Neural cell (in vitro differentiated cells): ENCODE data around the gene TRABD2B. TPM values are rescaled to one million over a fixed set of nuclear protein-coding genes. Genes with fewer than 3 reads are reported as not detected.

Source experiments
- H2AFZ ChIP-seq: fragments of 200-600, 300-800 bp; sonication (generic), shearing (Covaris generic); 2 replicates; pipeline ENCODE4 v1.6.0; 2014; ENCODE audit warnings: low read depth, mild to moderate bottlenecking, antibody characterized with exemption, low read length, moderate library complexity
- H3F3A ChIP-seq: fragments of 200-600 bp; shearing (Covaris generic); 2 replicates; pipeline ENCODE4 v1.6.1; 2016; ENCODE audit warnings: mild to moderate bottlenecking, moderate library complexity, mixed read lengths, antibody characterized with exemption, low read length; ENCODE audit not compliant: insufficient read depth, poor library complexity, severe bottlenecking
- H3K27ac ChIP-seq: fragments of 200-600, 300-800 bp; sonication (generic), shearing (Covaris generic); 2 replicates; pipeline ENCODE4 v1.5.1; 2014; ENCODE audit warnings: mild to moderate bottlenecking, low read length, moderate library complexity
- H3K27me3 ChIP-seq: fragments of 300-800, 200-600 bp; sonication (generic), shearing (Covaris generic); 2 replicates; pipeline ENCODE4 v1.6.0; 2014; ENCODE audit warnings: mild to moderate bottlenecking, low read depth, low read length, moderate library complexity; ENCODE audit not compliant: insufficient read depth
- H3K36me3 ChIP-seq: fragments of 300-800, 200-600 bp; sonication (generic), shearing (Covaris generic); 2 replicates; pipeline ENCODE4 v1.5.1; 2014; ENCODE audit warnings: mild to moderate bottlenecking, antibody characterized with exemption, low read length, moderate library complexity; ENCODE audit not compliant: insufficient read depth
- H3K4me2 ChIP-seq: fragments of 300-800, 200-600 bp; sonication (generic), shearing (Covaris generic); 2 replicates; pipeline ENCODE4 v1.6.0; 2014; ENCODE audit warnings: mild to moderate bottlenecking, low read length
- H3K4me3 ChIP-seq: fragments of 300-800, 200-600 bp; sonication (generic), shearing (Covaris generic); 2 replicates; pipeline ENCODE4 v1.5.1; 2014; ENCODE audit warnings: mild to moderate bottlenecking, low read length, moderate library complexity
- H3K79me2 ChIP-seq: fragments of 200-600 bp; shearing (Covaris generic); replicated peaks from 2 replicates; pipeline ENCODE4 v1.6.0; 2014; ENCODE audit warnings: mild to moderate bottlenecking, low read length, moderate library complexity; ENCODE audit not compliant: insufficient read depth
- H3K9ac ChIP-seq: fragments of 300-800, 200-600 bp; sonication (generic), shearing (Covaris generic); 2 replicates; pipeline ENCODE4 v1.6.1; 2016; ENCODE audit warnings: mild to moderate bottlenecking, low read length, mixed read lengths
- H3K9me2 ChIP-seq: fragments of 200-600 bp; shearing (Covaris generic); 2 replicates; pipeline ENCODE4 v1.6.1; 2016; ENCODE audit warnings: mild to moderate bottlenecking, low read length, mixed read lengths; ENCODE audit not compliant: insufficient read depth
- H3K9me3 ChIP-seq: fragments of 200-600, 300-800 bp; sonication (generic), shearing (Covaris generic); 2 replicates; pipeline ENCODE4 v1.6.1; 2016; ENCODE audit warnings: mild to moderate bottlenecking, mixed run types, low read length, moderate library complexity, mixed read lengths
- H4K20me1 ChIP-seq: fragments of 200-600 bp; shearing (Covaris generic); 2 replicates; pipeline ENCODE4 v1.6.1; 2016; ENCODE audit warnings: mild to moderate bottlenecking, mixed run types; ENCODE audit not compliant: insufficient read depth
- EP300 ChIP-seq: fragments of 450-650 bp; conservative IDR thresholded peaks from 2 replicates; pipeline ENCODE4 v1.6.1; 2014; ENCODE audit warnings: antibody characterized with exemption, mild to moderate bottlenecking, moderate library complexity; ENCODE audit not compliant: poor library complexity, severe bottlenecking
- EZH2 ChIP-seq: fragments of 200-600, 300-800 bp; shearing (Covaris generic), sonication (generic); IDR thresholded peaks from 2 replicates; pipeline ENCODE4 v1.6.1; 2014; ENCODE audit warnings: antibody characterized with exemption, low read length, borderline replicate concordance, mild to moderate bottlenecking; ENCODE audit not compliant: insufficient read depth, poor library complexity, severe bottlenecking
- MXI1 ChIP-seq: fragments of 450-650 bp; conservative IDR thresholded peaks from 2 replicates; pipeline ENCODE4 v1.6.1; 2014; ENCODE audit warnings: antibody characterized with exemption, mild to moderate bottlenecking; ENCODE audit not compliant: poor library complexity, severe bottlenecking
- POLR2AphosphoS5 ChIP-seq: IDR thresholded peaks from 2 replicates; pipeline ENCODE4 v1.6.1; 2012
- RAD21 ChIP-seq: fragments of 450-650 bp; conservative IDR thresholded peaks from 2 replicates; pipeline ENCODE4 v1.6.1; 2014; ENCODE audit warnings: antibody characterized with exemption, mild to moderate bottlenecking, moderate library complexity
- REST ChIP-seq: IDR thresholded peaks from 2 replicates; pipeline ENCODE4 v1.6.1; 2012; ENCODE audit warnings: borderline replicate concordance
- SMC3 ChIP-seq: fragments of 450-650 bp; conservative IDR thresholded peaks from 2 replicates; pipeline ENCODE4 v1.6.1; 2014; ENCODE audit warnings: antibody characterized with exemption, mild to moderate bottlenecking, moderate library complexity; ENCODE audit not compliant: poor library complexity
- TAF1 ChIP-seq: IDR thresholded peaks from 2 replicates; pipeline ENCODE4 v1.6.1; 2012; ENCODE audit warnings: low read depth
- polyA plus RNA-seq: library from polyadenylated mRNA; depleted of rRNA; stranded (reverse); fragments of >200 nt; gene quantifications from 2 replicates; pipeline ENCODE4 v1.2.3, GENCODE V29; 2014
- TF ChIP-seq, protein P1 (sequence below): fragments of 450-650 bp; IDR thresholded peaks from 2 replicates; pipeline ENCODE4 v1.5.1; 2014; ENCODE audit warnings: antibody characterized with exemption, mild to moderate bottlenecking, moderate library complexity; ENCODE audit not compliant: poor library complexity, severe bottlenecking

TRABD2B gene
- polyA plus RNA-seq, 1 donor from 2014 or later: 0.02 TPM

DNA sequence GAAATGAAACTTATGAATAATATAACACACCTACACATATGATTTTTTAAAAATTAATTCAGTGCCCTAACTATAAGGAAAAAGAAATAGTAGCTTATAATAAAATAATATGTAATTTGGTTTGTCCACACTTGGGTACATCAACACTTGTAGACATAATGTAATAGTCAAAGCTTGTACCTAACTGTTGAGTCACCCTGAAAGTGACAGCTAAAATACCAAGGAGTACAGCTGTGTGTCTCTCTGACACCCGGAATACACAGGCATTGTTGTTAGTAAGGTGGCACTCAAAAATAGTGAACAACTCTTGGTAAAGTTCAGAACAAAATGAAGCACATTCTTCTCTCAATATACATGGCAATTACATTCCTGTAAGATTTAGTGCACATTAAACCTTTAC lies 243.4 kb downstream of the TRABD2B start:
- Histone ChIP-seq H3F3A (no peaks in the 10 kb centered on the region), H3K79me2 (no peaks in the 10 kb centered on the region), H3K4me3 (no peak overlapping the region), H3K27me3 (no peaks in the 10 kb centered on the region), H3K4me2 (no peak overlapping the region), H3K27ac (no peak overlapping the region), H3K9me2 (no peaks in the 10 kb centered on the region), H3K9me3 (no peaks in the 10 kb centered on the region), H2AFZ (no peak overlapping the region), H4K20me1 (no peaks in the 10 kb centered on the region), H3K36me3 (no peaks in the 10 kb centered on the region), H3K9ac (no peak overlapping the region)
- TF ChIP-seq MXI1 (no peak), TAF1 (no peak), EP300 (no peak), POLR2AphosphoS5 (no peak), REST (no peak), RAD21 (no peak), EZH2 (no peak), SMC3 (no peak)
- TF ChIP-seq, protein P1, sequence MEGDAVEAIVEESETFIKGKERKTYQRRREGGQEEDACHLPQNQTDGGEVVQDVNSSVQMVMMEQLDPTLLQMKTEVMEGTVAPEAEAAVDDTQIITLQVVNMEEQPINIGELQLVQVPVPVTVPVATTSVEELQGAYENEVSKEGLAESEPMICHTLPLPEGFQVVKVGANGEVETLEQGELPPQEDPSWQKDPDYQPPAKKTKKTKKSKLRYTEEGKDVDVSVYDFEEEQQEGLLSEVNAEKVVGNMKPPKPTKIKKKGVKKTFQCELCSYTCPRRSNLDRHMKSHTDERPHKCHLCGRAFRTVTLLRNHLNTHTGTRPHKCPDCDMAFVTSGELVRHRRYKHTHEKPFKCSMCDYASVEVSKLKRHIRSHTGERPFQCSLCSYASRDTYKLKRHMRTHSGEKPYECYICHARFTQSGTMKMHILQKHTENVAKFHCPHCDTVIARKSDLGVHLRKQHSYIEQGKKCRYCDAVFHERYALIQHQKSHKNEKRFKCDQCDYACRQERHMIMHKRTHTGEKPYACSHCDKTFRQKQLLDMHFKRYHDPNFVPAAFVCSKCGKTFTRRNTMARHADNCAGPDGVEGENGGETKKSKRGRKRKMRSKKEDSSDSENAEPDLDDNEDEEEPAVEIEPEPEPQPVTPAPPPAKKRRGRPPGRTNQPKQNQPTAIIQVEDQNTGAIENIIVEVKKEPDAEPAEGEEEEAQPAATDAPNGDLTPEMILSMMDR: no peak

- no peak overlapping the region for H3K9ac ChIP-seq
- no peaks in the 10 kb centered on the region for H3K9me3 ChIP-seq
- no peak for TF ChIP-seq TAF1
- TF ChIP-seq REST: no peak
- no peak for TF ChIP-seq POLR2AphosphoS5
- no peak for TF ChIP-seq EZH2
- no peak overlapping the region for H3K4me3 ChIP-seq
- no peaks in the 10 kb centered on the region for H3K36me3 ChIP-seq
- no peaks in the 10 kb centered on the region for H3K9me2 ChIP-seq
- H3F3A ChIP-seq: no peaks in the 10 kb centered on the region
- H4K20me1 ChIP-seq: no peaks in the 10 kb centered on the region
- H3K4me2 ChIP-seq: no peak overlapping the region
- no peak overlapping the region for H2AFZ ChIP-seq
- H3K27ac ChIP-seq: no peak overlapping the region
- H3K79me2 ChIP-seq: no peaks in the 10 kb centered on the region
- no peaks in the 10 kb centered on the region for H3K27me3 ChIP-seq
Observed at GRCh38 chr1:47752559-47752958, 244.6 kb downstream of the TRABD2B start.
